Measurements from ENCODE around the gene PRKAB1.

- no peak for TF ChIP-seq CTCF (IDR thresholded peaks at IDR 0.05)
- no peak for TF ChIP-seq POLR2AphosphoS5 (IDR thresholded peaks at IDR 0.05; ENCODE audit: insufficient read depth in 1 of 2, low read depth in 1 of 2)
- TF ChIP-seq POLR2A (IDR thresholded peaks at IDR 0.05) = no peak
Observed at GRCh38 chr12:119689935-119690500, 22.1 kb downstream of the PRKAB1 start.

Measured in vagina (tissue), 2 donors.